GM12872 (cell line): ENCODE data around the gene FAM163A.

Experiments used
- CTCF ChIP-seq: IDR thresholded peaks from 3 replicates; pipeline ENCODE4 v1.5.1; 2011; ENCODE audit warnings: low read depth, mild to moderate bottlenecking, low read length, moderate library complexity; ENCODE audit not compliant: insufficient read depth

FAM163A gene

GRCh38 chr1:179823693-179824092, 80.6 kb downstream of the FAM163A start:
- TF ChIP-seq CTCF: no peak

DNA sequence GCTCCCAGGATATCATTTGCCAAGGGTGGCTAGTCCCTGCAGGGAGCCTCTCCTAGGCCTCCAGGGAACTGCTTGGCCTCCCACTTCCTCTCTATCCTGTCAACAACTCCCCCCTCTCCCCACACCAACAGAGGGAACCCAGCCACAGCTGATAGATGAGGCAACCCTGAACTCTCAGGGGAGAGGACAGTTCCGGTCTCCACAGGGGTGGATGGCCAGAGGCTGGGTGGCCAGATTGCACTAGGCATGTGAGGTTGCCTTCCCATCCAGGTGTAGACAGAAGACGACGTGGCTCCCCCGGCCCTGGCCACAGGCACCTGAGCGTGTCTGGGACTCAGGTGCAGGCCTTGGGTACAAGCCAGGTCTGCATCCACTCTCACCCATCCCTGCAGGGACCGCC, 81.2 kb downstream of the FAM163A start:
- no peak for TF ChIP-seq CTCF

GRCh38 chr1:179825206-179825605, 82.1 kb downstream of the FAM163A start:
- TF ChIP-seq CTCF: no peak

- no peak for TF ChIP-seq CTCF
These were observed 82.8 kb downstream of the FAM163A start for GRCh38 chr1:179825798-179826460.

- TF ChIP-seq CTCF: no peak
These were observed 83.7 kb downstream of the FAM163A start for GRCh38 chr1:179826626-179827280.

DNA sequence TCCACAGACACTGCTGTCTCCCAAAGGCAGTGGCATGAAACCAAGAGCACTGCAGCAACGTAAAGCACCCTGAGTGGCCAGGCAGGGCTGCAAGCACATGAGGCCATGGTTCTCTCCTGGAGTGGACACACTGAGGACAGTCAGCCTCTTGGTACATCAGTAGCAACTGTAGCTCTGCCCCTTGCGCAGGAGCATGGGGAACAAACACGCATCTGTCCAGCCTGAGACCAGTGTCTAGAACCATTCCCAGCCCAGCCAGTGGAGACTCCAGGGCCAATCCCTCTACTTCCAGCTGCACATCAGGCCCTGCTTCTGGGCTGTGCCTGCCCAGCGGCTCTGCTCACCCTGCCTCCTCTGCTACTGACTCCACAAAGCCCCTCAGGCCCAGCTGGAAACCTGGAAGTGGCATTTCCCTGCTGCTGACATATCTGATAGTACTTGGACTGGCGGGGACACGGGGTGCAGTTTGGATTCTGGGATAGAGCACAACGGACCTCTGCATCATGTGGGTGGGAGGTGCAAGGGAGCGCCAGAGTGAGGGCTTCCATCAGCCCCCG, 85.5 kb downstream of the FAM163A start:
- TF ChIP-seq CTCF: no peak

DNA sequence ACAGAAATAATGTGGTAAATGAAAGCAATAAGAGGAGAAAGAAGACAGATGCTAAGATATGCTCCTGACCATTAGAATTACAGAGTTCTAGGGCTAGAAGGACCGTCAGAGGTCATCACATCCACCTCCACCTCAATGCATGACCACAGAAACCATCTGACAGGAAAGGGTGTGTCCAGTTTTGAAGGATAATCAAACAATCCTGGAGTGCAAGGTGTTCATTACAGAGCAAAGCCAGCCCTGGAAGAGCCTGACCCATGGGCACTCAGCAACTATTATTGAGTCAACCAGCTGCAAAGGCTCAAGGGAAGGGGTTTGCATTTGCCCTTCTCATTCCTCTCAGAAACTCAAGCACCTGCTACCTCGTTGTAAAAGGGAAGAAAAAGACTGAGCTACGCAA, 88.1 kb downstream of the FAM163A start:
- no peak for TF ChIP-seq CTCF
